HG03457 (cell line): Measurements from ENCODE around the gene TPPP3.

ENCODE experiments used
- ATAC-seq: cut with Tn5 transposase; IDR thresholded peaks from one replicate; pipeline ENCODE4 v1.9.1; 2021; ENCODE audit warnings: moderate number of reproducible peaks; ENCODE audit not compliant: unreplicated experiment

Gene TPPP3

GRCh38 chr16:67406111-67406971, 13.0 kb upstream of the TPPP3 start:
- no peak for ATAC-seq

GRCh38 chr16:67405336-67405735, 12.0 kb upstream of the TPPP3 start:
- no peak for ATAC-seq

GRCh38 chr16:67404740-67405226, 11.5 kb upstream of the TPPP3 start:
- no peak for ATAC-seq

- ATAC-seq: no peak
These were observed 10.8 kb upstream of the TPPP3 start for GRCh38 chr16:67403976-67404555.

- no peak for ATAC-seq
These were observed 7.6 kb upstream of the TPPP3 start for GRCh38 chr16:67400901-67401300.

GRCh38 chr16:67399749-67400704, 6.7 kb upstream of the TPPP3 start:
- ATAC-seq: no peak

- no peak for ATAC-seq
These were observed 6.0 kb upstream of the TPPP3 start for GRCh38 chr16:67399218-67399733.

GRCh38 chr16:67398546-67399217, 5.4 kb upstream of the TPPP3 start:
- no peak for ATAC-seq

GRCh38 chr16:67397812-67398545, 4.7 kb upstream of the TPPP3 start:
- no peak for ATAC-seq

GRCh38 chr16:67397036-67397801, 3.9 kb upstream of the TPPP3 start:
- no peak for ATAC-seq

GRCh38 chr16:67396159-67397035, 3.1 kb upstream of the TPPP3 start:
- no peak for ATAC-seq

- ATAC-seq: no peak
These were observed 2.3 kb upstream of the TPPP3 start for GRCh38 chr16:67395458-67396158.

- no peak for ATAC-seq
These were observed 1.8 kb upstream of the TPPP3 start for GRCh38 chr16:67395105-67395457.

GRCh38 chr16:67394155-67395104, 1.1 kb upstream of the TPPP3 start:
- ATAC-seq: no peak

GRCh38 chr16:67393788-67394154, 473 bp upstream of the TPPP3 start:
- ATAC-seq: no peak

GRCh38 chr16:67392301-67393059, 818 bp downstream of the TPPP3 start:
- ATAC-seq: no peak
